GM21825 (cell line): Measurements from ENCODE around the gene GPBP1L1.
"Not testable (repeated sequence)": the region's sequence is repeated elsewhere in the genome, so short reads cannot be mapped to it uniquely, and the experiment has no call there.

Source experiments
- ATAC-seq: cut with Tn5 transposase; IDR thresholded peaks from one replicate; pipeline ENCODE4 v1.9.1; 2021; ENCODE audit warnings: mild to moderate bottlenecking, moderate library complexity; ENCODE audit not compliant: unreplicated experiment

The GPBP1L1 gene, protein sequence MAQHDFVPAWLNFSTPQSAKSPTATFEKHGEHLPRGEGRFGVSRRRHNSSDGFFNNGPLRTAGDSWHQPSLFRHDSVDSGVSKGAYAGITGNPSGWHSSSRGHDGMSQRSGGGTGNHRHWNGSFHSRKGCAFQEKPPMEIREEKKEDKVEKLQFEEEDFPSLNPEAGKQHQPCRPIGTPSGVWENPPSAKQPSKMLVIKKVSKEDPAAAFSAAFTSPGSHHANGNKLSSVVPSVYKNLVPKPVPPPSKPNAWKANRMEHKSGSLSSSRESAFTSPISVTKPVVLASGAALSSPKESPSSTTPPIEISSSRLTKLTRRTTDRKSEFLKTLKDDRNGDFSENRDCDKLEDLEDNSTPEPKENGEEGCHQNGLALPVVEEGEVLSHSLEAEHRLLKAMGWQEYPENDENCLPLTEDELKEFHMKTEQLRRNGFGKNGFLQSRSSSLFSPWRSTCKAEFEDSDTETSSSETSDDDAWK

GRCh38 chr1:45686288-45687013, at the start of gene GPBP1L1:
TSS of gene GPBP1L1 (minus strand) at chr1:45686533. CDS start at chr1:45659087, 27,446 bp downstream.
- peak; percentile 59 for ATAC-seq

GRCh38 chr1:45730780-45731319, 44.5 kb upstream of the GPBP1L1 start:
- no peak for ATAC-seq

GRCh38 chr1:45730075-45730779, 43.9 kb upstream of the GPBP1L1 start:
- ATAC-seq = no peak

DNA sequence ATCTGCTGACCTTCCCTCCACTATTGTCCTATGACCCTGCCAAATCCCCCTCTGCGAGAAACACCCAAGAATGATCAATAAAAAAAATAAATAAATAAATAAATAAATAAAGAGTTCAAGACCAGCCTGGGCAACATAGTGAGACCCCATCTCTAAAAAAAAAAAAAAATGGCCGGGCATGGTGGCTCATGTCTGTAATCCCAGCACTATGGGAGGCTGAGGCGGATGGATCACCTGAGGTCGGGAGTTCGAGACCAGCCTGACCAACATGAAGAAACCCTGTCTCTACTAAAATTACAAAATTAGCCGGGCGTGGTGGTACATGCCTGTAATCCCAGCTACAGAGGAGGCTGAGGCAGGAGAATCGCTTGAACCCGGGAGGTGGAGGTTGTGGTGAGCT, 39.7 kb upstream of the GPBP1L1 start:
- ATAC-seq = not testable (repeated sequence)

DNA sequence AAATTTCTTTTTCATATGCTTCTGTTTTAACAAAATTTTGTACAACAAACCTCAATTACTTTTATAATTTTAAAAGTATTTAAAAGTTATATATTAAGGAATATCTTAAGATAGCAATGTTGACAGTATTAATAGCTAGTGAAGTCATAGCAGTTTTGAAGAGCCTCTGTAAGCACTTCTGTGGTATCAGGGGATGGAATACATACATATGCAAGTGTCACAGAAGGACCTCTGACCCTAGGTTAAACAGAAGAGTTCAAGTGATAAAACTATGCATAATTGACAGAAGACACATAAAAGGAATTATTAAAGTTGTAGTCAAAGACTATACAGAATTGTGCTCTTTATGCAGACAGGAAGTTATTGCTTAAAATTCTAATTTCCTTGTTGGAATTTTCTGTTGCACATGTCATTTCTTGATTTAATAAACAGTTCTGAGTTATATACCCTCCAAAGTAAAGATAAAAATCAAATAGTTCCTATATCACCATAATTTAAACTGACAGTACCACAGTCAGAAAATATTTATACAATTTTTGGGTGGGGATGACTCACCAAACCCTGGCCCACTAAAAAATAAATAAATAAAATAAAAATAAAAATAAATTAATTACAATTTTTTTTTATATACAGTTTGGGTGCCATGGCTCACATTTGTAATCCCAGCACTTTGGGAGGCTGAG, 37.1 kb upstream of the GPBP1L1 start:
- ATAC-seq = no peak

GRCh38 chr1:45722809-45723208, 36.5 kb upstream of the GPBP1L1 start:
- ATAC-seq = no peak

DNA sequence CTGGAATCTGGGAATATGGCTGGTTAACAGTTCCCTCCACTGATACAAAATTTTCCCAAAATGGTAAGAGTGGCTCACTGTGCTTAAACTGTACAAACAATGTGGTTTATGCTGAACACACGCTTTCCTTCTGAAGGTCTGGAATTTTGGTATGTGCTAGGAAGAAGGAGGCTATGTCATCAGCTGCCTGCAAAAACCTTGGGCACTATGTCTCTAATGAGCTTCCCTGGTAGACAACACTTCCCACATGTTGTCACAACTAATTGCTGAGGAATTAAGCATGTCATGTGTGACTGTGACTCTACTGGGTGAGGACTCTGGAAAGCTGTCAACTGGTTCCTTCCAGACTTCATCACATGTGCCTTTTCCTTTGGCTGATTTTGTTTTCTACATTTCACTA, 34.9 kb upstream of the GPBP1L1 start:
- ATAC-seq = no peak

DNA sequence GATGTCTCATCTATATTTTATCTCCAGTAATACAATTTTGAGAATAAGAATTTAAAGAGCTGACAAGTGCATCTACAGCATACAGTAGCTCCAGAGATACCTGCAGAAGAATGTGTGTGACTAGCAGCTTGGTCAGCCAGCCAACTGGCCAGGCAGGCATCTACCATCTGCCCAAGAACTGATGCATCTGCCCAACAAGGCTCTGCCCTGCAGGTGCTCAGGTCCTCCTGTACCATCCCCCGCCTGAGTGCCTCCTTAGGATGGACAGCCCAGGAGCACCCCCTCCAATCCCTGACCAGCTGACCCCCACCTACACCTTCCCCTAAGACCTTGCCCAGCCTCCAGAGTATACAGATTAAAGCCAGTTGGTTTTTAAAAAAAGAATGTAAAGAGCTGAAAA, 32.0 kb upstream of the GPBP1L1 start:
- no peak for ATAC-seq

- ATAC-seq = not testable (repeated sequence)
Observed at GRCh38 chr1:45717386-45717785, 31.1 kb upstream of the GPBP1L1 start.

DNA sequence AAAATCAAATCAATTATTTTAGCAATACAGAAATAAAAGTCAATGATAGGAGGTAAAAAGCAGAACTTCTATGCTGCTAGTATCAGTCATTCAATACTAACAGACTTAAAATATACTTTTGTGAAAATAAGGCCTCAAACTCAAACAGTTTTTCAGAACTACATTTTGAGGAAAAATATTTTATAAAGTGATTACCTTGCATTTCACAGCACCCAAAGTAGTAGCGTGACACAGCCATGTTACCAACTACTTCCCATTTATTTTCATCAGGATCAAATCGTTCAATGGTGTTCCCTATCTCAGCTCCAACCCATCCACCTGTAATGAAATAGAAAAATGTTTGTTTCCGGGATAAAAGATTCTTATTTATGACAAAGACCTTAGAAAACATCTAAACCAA, 30.4 kb upstream of the GPBP1L1 start:
- no peak for ATAC-seq

- no peak for ATAC-seq
Observed at GRCh38 chr1:45713711-45714110, 27.4 kb upstream of the GPBP1L1 start.

- no peak for ATAC-seq
Observed at GRCh38 chr1:45704637-45705036, 18.3 kb upstream of the GPBP1L1 start.

GRCh38 chr1:45694823-45695222, 8.5 kb upstream of the GPBP1L1 start:
- ATAC-seq = no peak

DNA sequence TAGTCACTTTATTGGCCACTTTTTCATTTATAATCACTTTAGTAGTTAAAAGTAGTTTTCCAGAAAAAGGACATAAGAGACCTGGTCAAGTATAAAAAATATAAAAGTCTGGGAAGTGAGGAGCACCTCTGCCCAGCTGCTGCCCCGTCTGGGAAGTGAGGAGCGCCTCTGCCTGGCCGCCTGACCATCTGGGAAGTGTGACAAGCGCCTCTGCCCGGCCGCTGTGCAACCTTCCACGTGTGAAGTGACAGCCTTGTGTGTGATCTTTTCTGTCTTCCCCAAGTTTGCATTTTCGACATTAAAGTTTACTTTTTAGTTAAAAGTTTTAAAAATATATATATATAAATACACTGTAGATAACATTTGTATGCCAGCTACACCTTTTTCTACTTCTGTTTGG, 7.5 kb upstream of the GPBP1L1 start:
- ATAC-seq = not testable (repeated sequence)

DNA sequence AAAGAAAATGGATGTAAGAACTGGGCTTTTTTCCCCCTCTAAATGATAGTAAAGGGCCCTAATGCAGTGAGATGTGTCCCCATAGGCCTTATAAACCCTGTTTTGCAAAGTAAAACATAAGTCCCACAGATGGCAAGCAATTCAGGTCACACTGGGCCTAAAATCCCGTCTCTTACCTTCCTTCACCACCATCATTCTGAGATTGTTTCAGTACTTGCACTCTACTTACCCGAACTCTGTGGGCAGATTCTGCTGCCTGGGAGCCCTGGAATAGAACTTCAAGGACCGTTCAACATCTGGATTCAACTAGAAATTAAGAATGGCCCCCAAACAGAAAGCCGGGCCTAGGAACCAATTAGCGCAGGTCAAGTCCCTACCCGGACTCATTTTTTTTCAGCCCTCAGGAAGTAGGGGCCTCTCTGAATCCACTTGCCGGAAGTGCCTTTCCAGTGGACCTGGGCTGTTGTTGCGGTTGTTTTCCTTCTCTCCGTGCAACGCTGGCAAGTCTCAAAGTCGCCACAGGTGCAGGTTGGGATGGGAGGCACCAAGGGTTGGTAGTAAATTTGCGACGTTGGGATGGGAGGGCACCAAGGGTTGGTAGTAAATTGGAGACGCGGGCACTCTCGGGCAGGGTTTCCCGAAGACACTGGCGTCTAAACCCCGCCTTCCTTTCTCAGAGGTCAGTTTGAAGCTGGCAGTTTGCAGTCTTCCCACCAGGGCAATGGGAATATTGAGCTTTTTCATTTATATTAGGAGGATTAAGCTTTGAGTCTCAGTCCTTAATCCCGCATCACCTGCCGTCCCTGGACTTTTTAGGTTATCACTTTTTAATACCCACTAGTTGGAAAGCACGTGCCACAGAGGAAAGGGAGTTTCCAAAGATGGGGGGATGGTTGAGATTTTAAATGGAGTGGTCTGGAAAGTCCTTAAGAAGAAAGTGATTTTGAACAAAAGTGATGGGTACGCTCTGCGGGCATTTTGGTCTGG, 1.7 kb upstream of the GPBP1L1 start, which contains the start of gene TMEM69:
TSS of gene TMEM69 (plus strand) at position 428 of the 987 bp plus-strand sequence. CDS start 2,888 bp downstream, outside the sequence.
- ATAC-seq = peak; percentile 24

DNA sequence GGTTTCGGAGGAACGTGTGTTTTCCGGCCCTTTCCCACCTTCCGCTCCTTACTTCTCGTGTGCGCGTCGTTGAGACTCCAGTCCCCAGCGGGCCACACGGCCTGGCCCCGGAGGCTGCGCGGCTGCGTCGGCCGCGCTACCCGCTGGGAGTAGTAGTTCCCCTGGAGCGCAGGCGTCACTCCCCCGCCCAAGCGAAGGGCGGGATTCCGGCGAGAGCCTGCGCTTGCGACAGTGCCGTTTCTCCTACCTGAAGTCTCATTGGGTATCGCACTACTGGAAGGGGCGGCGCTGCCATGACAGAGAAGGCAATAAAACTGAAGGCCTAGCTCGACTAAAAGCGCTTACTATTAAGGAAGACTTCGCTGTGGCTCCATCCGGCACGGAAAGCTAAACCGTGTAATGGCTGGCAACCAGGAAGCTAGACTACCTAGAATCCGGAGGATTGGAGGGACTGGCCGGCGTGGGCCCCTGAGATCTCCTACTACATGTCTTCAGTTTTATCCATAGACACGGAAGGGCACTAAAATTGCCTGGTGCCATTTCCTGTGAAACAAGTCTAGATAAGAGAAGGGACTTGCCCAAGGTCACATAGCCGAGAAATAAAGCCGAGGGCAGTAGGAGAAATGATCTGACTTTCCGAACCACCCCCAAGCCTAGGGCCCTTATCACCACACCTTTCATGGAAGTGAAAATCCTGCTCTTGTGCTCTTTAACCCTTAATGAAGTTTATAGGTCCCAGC, 851 bp upstream of the GPBP1L1 start:
- peak; percentile 75 for ATAC-seq

DNA sequence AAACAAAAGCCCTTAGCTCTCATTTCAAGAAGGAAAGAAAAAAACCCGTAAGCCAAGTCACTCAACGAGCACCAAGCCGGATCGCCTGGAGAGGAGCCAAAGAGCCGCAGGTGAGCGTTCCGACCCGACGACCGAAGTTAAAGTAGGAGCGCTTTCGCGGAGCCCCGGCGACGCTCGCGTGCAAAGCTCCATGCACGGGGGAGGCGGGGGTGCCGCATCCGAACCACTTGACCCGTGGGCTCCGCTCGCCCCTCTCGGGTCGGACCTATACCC, 382 bp downstream of the GPBP1L1 start:
- ATAC-seq = peak; percentile 15

DNA sequence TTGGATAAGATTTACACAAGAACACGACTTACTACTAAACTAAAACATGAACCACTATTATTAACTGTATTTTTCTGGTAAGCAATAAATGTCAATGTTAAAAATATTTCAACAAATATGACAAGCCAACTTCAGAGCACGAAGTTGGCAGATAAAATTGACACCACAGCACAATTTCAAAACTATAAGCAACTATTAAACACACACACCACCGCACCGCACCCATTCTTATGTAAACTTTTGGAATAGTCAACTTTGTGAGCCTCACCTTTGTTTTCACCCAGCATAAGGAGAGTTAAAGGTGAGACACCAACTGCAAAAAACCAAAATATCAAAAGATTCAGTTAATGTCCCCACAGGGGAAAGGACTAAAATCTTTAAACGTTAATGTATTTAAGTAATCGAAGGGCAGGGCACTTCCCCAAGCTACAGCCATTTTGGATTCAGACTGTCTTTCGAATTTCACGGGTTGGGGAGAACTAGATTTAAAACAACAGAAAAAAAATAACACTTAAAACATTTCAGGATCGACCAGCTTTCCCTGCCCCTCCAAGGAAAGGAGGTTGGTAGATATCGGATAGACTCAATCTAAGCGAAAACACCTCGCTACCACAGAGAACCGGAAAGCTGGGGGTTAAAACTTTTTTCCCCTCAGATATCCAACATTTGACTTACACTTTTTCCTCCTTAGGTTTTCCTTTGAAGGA, 872 bp downstream of the GPBP1L1 start:
- ATAC-seq = no peak
